H1 (cell line): ENCODE results near the gene GP2. TPM values are rescaled to one million over a fixed set of nuclear protein-coding genes. Genes with fewer than 3 reads are reported as not detected.
"Not testable (repeated sequence)": the region's sequence is repeated elsewhere in the genome, so short reads cannot be mapped to it uniquely, and the experiment has no call there.

ENCODE experiments used
- CTCF ChIA-PET: fragments of 300-600 bp; sonication (Branson Sonifier 250); formaldehyde crosslinking; loops from one replicate; lab custom pipeline; 2021; ENCODE audit not compliant: partially characterized antibody; lab: Charles Lee
- POLR2A ChIA-PET: fragments of 300-600 bp; sonication (Branson Sonifier 250); formaldehyde crosslinking; loops from one replicate; lab custom pipeline; 2021; ENCODE audit warnings: inconsistent platforms; ENCODE audit not compliant: partially characterized antibody; lab: Charles Lee
- DNase-seq, 2 experiments: peaks; one replicate each; pipeline versions ENCODE4 v3.0.0 to v3.0.0-alpha.2; 2010 to 2022; ENCODE audit warnings: low spot score in 2 of 2, low read depth in 1 of 2, mixed read lengths in 1 of 2
- FAIRE-seq: peaks from 2 replicates; lab custom pipeline; 2011; peaks lifted over from hg19 to GRCh38; lab: Jason Lieb, UNC
- H2AFZ ChIP-seq: 2 replicates; pipeline ENCODE4 v1.8.1; 2012; ENCODE audit warnings: low read length, inconsistent platforms
- H2AK5ac ChIP-seq: 2 replicates; pipeline ENCODE4 v1.6.1; 2013; ENCODE audit warnings: low read depth, low read length
- H2BK120ac ChIP-seq: replicated peaks from 2 replicates; pipeline ENCODE3; 2013; ENCODE audit warnings: low read depth, low read length, inconsistent platforms
- H2BK12ac ChIP-seq: 2 replicates; pipeline ENCODE4 v1.6.1; 2013; ENCODE audit warnings: low read depth, low read length
- H2BK15ac ChIP-seq: 2 replicates; pipeline ENCODE4 v1.6.1; 2013; ENCODE audit warnings: low read length
- H2BK20ac ChIP-seq: 2 replicates; pipeline ENCODE4 v1.6.1; 2013; ENCODE audit warnings: low read length
- H2BK5ac ChIP-seq: 2 replicates; pipeline ENCODE4 v1.6.1; 2013; ENCODE audit warnings: low read depth, low read length
- H3K14ac ChIP-seq: 2 replicates; pipeline ENCODE4 v1.6.1; 2013; ENCODE audit warnings: inconsistent platforms; ENCODE audit not compliant: insufficient read length
- H3K18ac ChIP-seq: 2 replicates; pipeline ENCODE4 v1.6.1; 2013; ENCODE audit warnings: low read length; ENCODE audit errors: extremely low read depth
- H3K23ac ChIP-seq: 2 replicates; pipeline ENCODE4 v1.6.1; 2013; ENCODE audit warnings: inconsistent platforms; ENCODE audit not compliant: insufficient read length
- H3K23me2 ChIP-seq: 2 replicates; pipeline ENCODE4 v1.6.1; 2013; ENCODE audit warnings: low read depth, low read length
- H3K27ac ChIP-seq: 2 replicates; pipeline ENCODE4 v1.6.1; 2011; ENCODE audit warnings: low read depth, low read length, inconsistent platforms
- H3K27me3 ChIP-seq, 4 experiments: replicated peaks in 1 of 4; 1 replicate in 1 of 4; 2 replicates in 3 of 4; pipeline versions ENCODE4 v1.6.1 to v1.8.1; 2011 to 2013; ENCODE audit warnings: low read length in 3 of 4, mild to moderate bottlenecking in 3 of 4, inconsistent platforms in 2 of 4, mixed read lengths in 2 of 4, moderate library complexity in 1 of 4; ENCODE audit not compliant: control insufficient read depth in 3 of 4, insufficient read depth in 3 of 4; ENCODE audit errors: extremely low read depth in 1 of 4
- H3K36me3 ChIP-seq, 4 experiments: 2 replicates each; pipeline versions ENCODE4 v1.6.1 to v1.8.1; 2011 to 2013; ENCODE audit warnings: mild to moderate bottlenecking in 4 of 4, low read length in 3 of 4, moderate library complexity in 2 of 4, control low read depth in 1 of 4, inconsistent platforms in 1 of 4; ENCODE audit not compliant: insufficient read depth in 4 of 4, control insufficient read depth in 2 of 4
- H3K4ac ChIP-seq: replicated peaks from 2 replicates; pipeline ENCODE3; 2013; ENCODE audit warnings: low read length, low read depth, mixed read lengths, inconsistent platforms; ENCODE audit not compliant: insufficient read length
- H3K4me1 ChIP-seq, 4 experiments: replicated peaks in 1 of 4; 1 replicate in 1 of 4; 2 replicates in 3 of 4; pipeline versions ENCODE4 v1.6.1 to v1.8.1; 2011 to 2013; ENCODE audit warnings: low read length in 3 of 4, inconsistent platforms in 2 of 4, mixed read lengths in 1 of 4; ENCODE audit not compliant: insufficient read depth in 4 of 4, control insufficient read depth in 3 of 4
- H3K4me2 ChIP-seq, 2 experiments: 2 replicates each; pipeline versions ENCODE4 v1.6.1 to v1.8.1; 2011 to 2013; ENCODE audit warnings: low read depth in 2 of 2, low read length in 2 of 2, control low read depth in 1 of 2, inconsistent platforms in 1 of 2, mild to moderate bottlenecking in 1 of 2; ENCODE audit not compliant: insufficient read depth in 1 of 2
- H3K4me3 ChIP-seq, 4 experiments: fragments of 200-600, 300-600 bp in 1 of 4; sonication (generic), shearing (Covaris generic), sonication (Bioruptor Twin) in 1 of 4; 2 replicates each; pipeline versions ENCODE4 v1.5.1 to v1.8.1; 2011 to 2016; ENCODE audit warnings: low read length in 4 of 4, low read depth in 3 of 4, control low read depth in 2 of 4, inconsistent platforms in 2 of 4, mild to moderate bottlenecking in 2 of 4, mixed read lengths in 1 of 4, moderate library complexity in 1 of 4; ENCODE audit not compliant: insufficient read depth in 2 of 4; ENCODE audit errors: extremely low read depth in 1 of 4
- H3K56ac ChIP-seq: replicated peaks from 2 replicates; pipeline ENCODE3; 2013; ENCODE audit warnings: low read depth, mild to moderate bottlenecking, mixed read lengths, low read length, inconsistent platforms; ENCODE audit not compliant: insufficient read length
- H3K79me1 ChIP-seq: 2 replicates; pipeline ENCODE4 v1.6.1; 2013; ENCODE audit warnings: low read depth, low read length, control low read depth
- H3K79me2 ChIP-seq, 2 experiments: 2 replicates each; pipeline versions ENCODE4 v1.6.1 to v1.8.1; 2012 to 2013; ENCODE audit warnings: low read length in 2 of 2, mild to moderate bottlenecking in 2 of 2, inconsistent platforms in 1 of 2; ENCODE audit not compliant: insufficient read depth in 2 of 2, control insufficient read depth in 1 of 2
- H3K9ac ChIP-seq, 4 experiments: replicated peaks in 1 of 4; 1 replicate in 1 of 4; 2 replicates in 3 of 4; pipeline versions ENCODE4 v1.6.1 to v1.8.1; 2011 to 2013; ENCODE audit warnings: low read depth in 3 of 4, low read length in 3 of 4, control low read depth in 2 of 4, mild to moderate bottlenecking in 2 of 4, moderate library complexity in 2 of 4, inconsistent platforms in 1 of 4; ENCODE audit errors: extremely low read depth in 1 of 4
- H3K9me3 ChIP-seq, 2 experiments: 2 replicates each; pipeline versions ENCODE4 v1.6.1 to v1.8.1; 2012 to 2013; ENCODE audit warnings: mild to moderate bottlenecking in 2 of 2, moderate library complexity in 2 of 2, control low read depth in 1 of 2, inconsistent platforms in 1 of 2, low read depth in 1 of 2, low read length in 1 of 2, mixed read lengths in 1 of 2; ENCODE audit not compliant: insufficient read depth in 2 of 2
- H4K20me1 ChIP-seq, 2 experiments: replicated peaks in 1 of 2; 2 replicates each; pipeline versions ENCODE3 to v1.8.1; 2011 to 2013; ENCODE audit warnings: inconsistent platforms in 2 of 2, low read length in 2 of 2, mild to moderate bottlenecking in 1 of 2; ENCODE audit not compliant: insufficient read depth in 2 of 2, control insufficient read depth in 1 of 2
- H4K5ac ChIP-seq: 2 replicates; pipeline ENCODE4 v1.6.1; 2013; ENCODE audit warnings: low read length, low read depth, mixed read lengths, inconsistent platforms; ENCODE audit not compliant: insufficient read length
- H4K8ac ChIP-seq: 2 replicates; pipeline ENCODE4 v1.8.0; 2013; ENCODE audit warnings: mild to moderate bottlenecking, moderate library complexity, low read length, inconsistent platforms; ENCODE audit not compliant: insufficient read depth; ENCODE audit errors: extremely low read depth
- H4K91ac ChIP-seq: replicated peaks from 2 replicates; pipeline ENCODE3; 2013; ENCODE audit warnings: low read length, mixed read lengths, inconsistent platforms; ENCODE audit not compliant: insufficient read length
- WGBS, 2 experiments: shearing (Covaris generic) in 1 of 2; methylation state at CpG; one replicate each; pipeline versions ENCODE4 v1.1.6 to v1.1.7; 2013 to 2015; ENCODE audit warnings: low lambda C conversion rate in 2 of 2, mixed read lengths in 2 of 2, inconsistent platforms in 1 of 2, low coverage in 1 of 2, missing lambda C conversion rate in 1 of 2; ENCODE audit not compliant: insufficient replicate concordance in 2 of 2, insufficient coverage in 1 of 2, insufficient read length in 1 of 2; ENCODE audit errors: extremely low coverage in 1 of 2, missing lambda C conversion rate in 1 of 2; 5-methylcytosine and 5-hydroxymethylcytosine counted together
- polyA plus RNA-seq, 7 experiments: library from polyadenylated mRNA; depleted of rRNA in 3 of 7; stranded (reverse) in 5 of 7; unstranded in 2 of 7; fragments of >200 nt in 5 of 7; fragments of 200-250 nt in 2 of 7; gene quantifications; 1 replicate in 5 of 7; 2 replicates in 1 of 7; 4 replicates in 1 of 7; pipeline versions ENCODE4 v1.2.1 to v1.2.3, GENCODE V29; 2011 to 2013; ENCODE audit warnings: missing spikeins in 2 of 7, mixed read lengths in 2 of 7
- total RNA-seq: library from RNA; stranded (reverse); fragmentation: NEBNext Ultra II Directional; extraction: Animal tissue kit (Norgen Biotek cat#: 25700); gene quantifications from 2 replicates; pipeline ENCODE4 v1.2.1, GENCODE V29; 2021

The GP2 gene
- total and polyA plus RNA-seq, 2 of the 8 experiments (the other 6 are each of a cell fraction or from before 2014, with no cell fraction given): not detected

DNA sequence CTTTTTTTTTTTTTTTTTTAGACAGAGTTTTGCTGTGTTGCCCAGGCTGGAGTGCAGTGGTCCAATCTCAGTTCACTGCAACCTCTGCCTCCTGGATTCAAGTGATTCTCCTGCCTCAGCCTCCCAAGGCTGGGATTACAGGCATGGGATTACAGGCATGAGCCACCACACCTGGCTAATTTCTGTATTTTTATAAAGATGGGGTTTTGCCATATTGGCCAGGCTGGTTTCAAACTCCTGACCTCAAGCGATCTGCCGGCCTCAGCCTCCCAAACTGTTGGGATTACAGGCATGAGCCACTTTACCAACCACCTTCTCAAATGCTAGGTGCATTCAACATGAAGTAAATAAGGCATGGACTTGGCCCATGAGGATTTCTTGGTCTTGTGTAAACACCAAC lies 6.3 kb downstream of the GP2 start:
- H3K79me1 ChIP-seq, H2BK120ac ChIP-seq, H4K91ac ChIP-seq, H3K36me3 ChIP-seq, DNase-seq, H2AK5ac ChIP-seq, FAIRE-seq, H3K9me3 ChIP-seq, H3K4me2 ChIP-seq, H3K9ac ChIP-seq, H3K27ac ChIP-seq, H4K5ac ChIP-seq, H2BK20ac ChIP-seq, H3K4ac ChIP-seq, H2AFZ ChIP-seq, H4K8ac ChIP-seq, H2BK12ac ChIP-seq, H3K18ac ChIP-seq, H3K27me3 ChIP-seq, H4K20me1 ChIP-seq, H3K23ac ChIP-seq, H3K14ac ChIP-seq, H2BK15ac ChIP-seq, H3K4me3 ChIP-seq, POLR2A ChIA-PET, H3K56ac ChIP-seq, H3K79me2 ChIP-seq, H3K4me1 ChIP-seq, H3K23me2 ChIP-seq, H2BK5ac ChIP-seq: not testable (repeated sequence)
- CTCF ChIA-PET: interaction anchor here (2.3 kb wide), 1 partner anchor 20 kb away, joined by 6 read pairs; no protein-coding TSS in a partner anchor
- 88% methylated on average over 2 of the region's 2 CpGs; no CpG with 5 or more reads in 1 of the 2 experiments for WGBS, 2 experiments
